GM19043 (cell line): ENCODE results near the gene CALML3.
"Not testable (repeated sequence)": the region's sequence is repeated elsewhere in the genome, so short reads cannot be mapped to it uniquely, and the experiment has no call there.

Experiments used
- ATAC-seq: cut with Tn5 transposase; IDR thresholded peaks from one replicate; pipeline ENCODE4 v1.9.1; 2021; ENCODE audit warnings: low read depth; ENCODE audit not compliant: unreplicated experiment

The CALML3 gene

DNA sequence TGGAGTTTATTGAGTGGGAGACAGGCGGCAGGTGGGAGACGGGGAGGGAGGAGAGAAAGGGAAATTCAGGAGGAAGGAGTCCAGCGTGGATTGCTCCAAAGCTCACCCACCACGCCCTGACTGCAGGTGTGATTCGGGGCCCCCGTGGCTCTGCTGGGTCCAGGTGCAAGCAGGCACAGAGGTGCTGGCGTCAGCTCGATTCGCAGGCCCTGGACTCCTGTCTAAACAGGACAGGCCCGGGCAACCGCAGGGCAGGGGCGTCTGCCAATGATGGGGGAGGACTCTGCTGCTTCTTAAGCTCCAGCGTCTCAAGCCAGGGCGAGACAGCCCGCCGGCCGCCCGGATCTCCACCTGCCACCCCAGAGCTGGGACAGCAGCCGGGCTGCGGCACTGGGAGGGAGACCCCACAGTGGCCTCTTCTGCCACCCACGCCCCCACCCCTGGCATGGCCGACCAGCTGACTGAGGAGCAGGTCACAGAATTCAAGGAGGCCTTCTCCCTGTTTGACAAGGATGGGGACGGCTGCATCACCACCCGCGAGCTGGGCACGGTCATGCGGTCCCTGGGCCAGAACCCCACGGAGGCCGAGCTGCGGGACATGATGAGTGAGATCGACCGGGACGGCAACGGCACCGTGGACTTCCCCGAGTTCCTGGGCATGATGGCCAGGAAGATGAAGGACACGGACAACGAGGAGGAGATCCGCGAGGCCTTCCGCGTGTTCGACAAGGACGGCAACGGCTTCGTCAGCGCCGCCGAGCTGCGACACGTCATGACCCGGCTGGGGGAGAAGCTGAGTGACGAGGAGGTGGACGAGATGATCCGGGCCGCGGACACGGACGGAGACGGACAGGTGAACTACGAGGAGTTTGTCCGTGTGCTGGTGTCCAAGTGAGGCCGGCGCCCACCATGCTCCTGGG, at the start of gene CALML3:
Gene CALML3 (plus strand): TSS at position 321 of the 920 bp plus-strand sequence. CDS start 125 bp downstream, at position 446.
- ATAC-seq: no peak

- not testable (repeated sequence) for ATAC-seq
Measured at GRCh38 chr10:5475088-5475487, 49.7 kb upstream of the CALML3 start.

DNA sequence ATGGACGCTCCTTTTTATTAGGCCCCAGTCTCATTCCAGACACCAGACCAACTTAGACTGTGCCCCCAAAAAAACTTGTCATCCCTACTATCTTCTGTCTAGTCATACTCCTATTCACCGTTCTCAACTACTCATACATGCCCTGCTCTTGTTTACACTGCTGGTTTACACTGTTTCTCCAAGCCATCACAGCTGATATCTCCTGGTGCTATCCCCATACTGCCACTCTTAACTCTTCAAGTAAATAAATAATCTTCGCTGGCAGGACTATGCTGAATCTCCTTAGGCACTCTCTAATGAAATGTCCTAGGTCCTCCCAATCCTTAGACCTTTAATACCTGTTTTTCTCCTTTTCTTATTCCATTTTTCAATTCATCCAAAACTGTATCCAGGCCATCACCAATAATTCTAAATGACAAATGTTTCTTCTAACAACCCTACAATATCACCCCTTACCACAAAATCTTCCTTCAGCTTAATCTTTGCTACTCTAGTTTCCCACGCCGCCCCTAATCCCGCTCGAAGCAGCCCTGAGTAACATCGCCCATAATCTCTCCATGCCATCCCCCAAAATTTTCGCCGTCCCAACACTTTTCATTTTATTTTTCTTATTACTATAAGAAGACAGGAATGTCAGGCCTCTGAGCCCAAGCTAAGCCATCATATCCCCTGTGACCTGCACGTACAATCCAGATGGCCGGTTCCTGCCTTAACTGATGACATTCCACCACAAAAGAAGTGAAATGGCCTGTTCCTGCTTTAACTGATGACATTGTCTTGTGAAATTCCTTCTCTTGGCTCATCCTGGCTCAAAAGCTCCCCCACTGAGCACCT, 48.6 kb upstream of the CALML3 start:
- not testable (repeated sequence) for ATAC-seq

- ATAC-seq: no peak
Measured at GRCh38 chr10:5476918-5477525, 47.7 kb upstream of the CALML3 start.

- ATAC-seq: no peak
Measured at GRCh38 chr10:5477948-5478693, 46.6 kb upstream of the CALML3 start.

- no peak for ATAC-seq
Measured at GRCh38 chr10:5478694-5479305, 46.0 kb upstream of the CALML3 start.

DNA sequence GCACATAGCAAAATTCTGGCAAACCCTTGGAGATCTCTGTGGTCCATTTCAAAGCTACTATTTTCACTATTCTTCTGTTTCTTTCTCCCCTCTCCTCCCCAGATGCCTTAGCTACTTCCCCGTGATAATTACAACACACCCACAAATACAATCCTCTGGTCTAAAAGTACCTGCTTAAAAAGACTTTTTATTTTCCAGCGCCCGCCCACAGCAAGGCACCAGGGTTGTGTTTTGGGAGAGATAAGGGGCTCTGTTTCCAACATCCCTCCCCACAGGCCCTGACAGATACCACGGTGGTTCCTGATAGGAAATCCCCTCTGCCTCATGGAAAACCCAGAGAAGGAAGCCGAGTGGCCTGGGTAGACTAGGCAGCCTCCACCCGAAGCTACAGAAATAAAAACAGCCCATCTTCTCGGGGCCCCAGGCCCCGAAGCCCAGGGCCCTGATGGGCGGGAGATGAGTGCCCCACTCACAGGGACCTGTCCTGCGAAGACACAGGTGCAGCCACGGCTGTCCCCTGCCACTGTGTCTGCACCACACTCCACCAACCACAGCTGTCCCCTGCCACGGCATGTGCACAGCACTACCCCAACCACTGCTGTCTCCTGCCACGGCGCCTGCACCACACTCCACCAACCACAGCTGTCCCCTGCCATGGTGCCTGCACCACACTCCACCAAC, 45.1 kb upstream of the CALML3 start:
- no peak for ATAC-seq

GRCh38 chr10:5480162-5480941, 44.4 kb upstream of the CALML3 start:
- ATAC-seq: no peak

- ATAC-seq: no peak
Measured at GRCh38 chr10:5481121-5481520, 43.6 kb upstream of the CALML3 start.

- ATAC-seq: no peak
Measured at GRCh38 chr10:5482016-5482415, 42.7 kb upstream of the CALML3 start.

- ATAC-seq: no peak
Measured at GRCh38 chr10:5484205-5484604, 40.6 kb upstream of the CALML3 start.

- no peak for ATAC-seq
Measured at GRCh38 chr10:5485290-5485689, 39.5 kb upstream of the CALML3 start.

GRCh38 chr10:5485948-5486852, 38.6 kb upstream of the CALML3 start:
- ATAC-seq: no peak

DNA sequence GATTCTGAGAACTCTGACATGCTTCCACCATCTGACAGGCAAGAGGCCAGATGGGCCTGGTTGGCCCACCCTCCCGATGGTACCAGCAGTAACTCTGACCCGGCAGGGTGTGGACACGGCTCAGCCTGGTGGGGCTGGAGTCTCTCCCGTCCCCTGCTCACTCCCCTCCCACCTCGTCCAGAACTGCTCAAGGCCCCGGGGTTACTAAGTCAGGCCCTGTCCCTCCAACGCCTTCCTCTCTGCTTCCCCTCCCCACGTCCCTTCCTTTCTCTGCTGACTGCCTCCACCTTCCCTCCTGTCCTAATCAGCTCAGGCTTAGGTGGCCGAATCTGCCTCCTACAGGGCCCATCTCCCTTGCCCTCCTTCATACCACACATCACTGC, 37.9 kb upstream of the CALML3 start:
- no peak for ATAC-seq

DNA sequence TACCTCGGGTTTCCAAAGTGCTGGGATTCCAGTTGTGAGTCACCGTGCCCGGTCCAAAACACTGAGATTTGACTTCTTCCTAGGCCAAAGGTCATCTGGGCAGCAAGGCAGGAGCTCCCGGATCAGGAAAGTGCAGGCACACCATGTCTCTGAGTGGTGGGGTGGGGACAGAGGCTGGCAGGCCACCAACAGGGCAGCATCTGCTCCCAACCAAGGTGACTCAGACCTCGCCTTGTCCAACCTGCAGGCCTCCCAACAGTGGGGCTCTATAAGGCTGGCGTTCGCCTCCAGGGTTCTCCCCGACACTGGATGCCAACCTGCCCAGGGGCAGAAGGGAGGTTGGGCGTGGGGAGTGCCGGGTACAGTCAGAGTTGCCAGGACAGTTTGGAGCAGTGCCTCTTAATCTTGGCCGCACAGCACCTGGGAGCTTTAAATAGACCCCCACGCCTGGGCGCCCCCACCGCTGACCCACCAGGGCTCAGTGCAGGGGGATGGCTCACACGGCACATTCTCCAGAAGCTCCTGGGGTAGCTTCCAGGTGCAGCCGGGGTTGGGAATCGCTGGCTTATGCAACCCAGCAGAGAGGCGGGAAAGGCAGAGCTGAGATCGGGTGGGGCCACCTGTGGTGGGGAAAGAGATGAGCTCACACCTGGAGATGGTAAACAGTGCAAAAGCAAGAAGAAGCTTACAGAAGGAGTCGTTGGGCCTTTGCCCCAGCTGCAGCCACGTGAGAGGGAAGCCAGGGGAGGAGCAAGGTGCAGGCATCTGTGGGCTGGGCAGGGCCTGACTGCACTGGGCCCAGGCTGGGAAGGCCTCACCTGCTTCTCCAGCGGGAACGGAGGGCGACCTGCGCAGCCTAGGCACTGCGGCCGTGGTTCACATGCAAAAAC, 36.2 kb upstream of the CALML3 start:
- ATAC-seq: no peak

GRCh38 chr10:5490032-5490431, 34.7 kb upstream of the CALML3 start:
- no peak for ATAC-seq
